GM18498 (cell line): ENCODE data around the gene CTNNA3.

ENCODE experiments used
- ATAC-seq: cut with Tn5 transposase; IDR thresholded peaks from one replicate; pipeline ENCODE4 v1.9.1; 2021; ENCODE audit warnings: mild to moderate bottlenecking, moderate library complexity; ENCODE audit not compliant: unreplicated experiment

Gene CTNNA3

DNA sequence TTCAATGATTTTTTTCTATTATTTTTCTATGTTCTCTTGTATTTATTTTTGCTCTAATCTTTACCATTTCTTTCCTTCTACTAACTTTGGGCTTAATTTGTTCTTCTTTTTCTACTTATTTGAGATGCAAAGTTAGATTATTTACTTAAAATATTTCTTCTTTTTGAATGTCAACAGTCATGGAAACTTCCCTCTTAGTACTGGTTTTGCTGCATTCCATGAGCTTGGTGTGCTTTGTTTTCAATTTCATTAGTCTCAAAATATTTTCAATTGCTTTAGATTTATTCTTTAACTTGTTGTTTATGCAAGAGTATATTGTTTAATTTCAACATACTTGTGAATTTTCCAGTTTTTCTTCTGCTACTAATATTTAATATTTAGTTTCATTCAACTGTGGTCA, 539.8 kb downstream of the CTNNA3 start:
- no peak for ATAC-seq

DNA sequence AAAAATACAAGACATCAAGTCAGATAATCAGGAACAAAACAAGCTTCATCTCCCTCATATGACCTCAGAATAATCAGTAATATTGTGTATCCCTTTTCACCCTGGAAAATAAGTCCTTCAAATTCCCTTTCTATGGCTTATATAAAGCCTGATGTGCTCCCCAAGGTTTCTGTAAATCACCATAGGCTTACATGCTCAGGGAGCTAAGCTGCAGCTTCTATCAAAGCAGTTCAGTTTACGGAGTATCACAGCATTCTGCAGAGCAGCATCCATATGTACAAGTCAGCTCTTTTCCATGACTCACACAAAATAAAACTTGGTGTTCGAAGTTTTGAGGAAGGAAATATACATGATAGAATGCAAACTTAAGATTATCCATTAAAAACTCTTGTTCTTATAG, 544.5 kb downstream of the CTNNA3 start:
- ATAC-seq, result no peak

DNA sequence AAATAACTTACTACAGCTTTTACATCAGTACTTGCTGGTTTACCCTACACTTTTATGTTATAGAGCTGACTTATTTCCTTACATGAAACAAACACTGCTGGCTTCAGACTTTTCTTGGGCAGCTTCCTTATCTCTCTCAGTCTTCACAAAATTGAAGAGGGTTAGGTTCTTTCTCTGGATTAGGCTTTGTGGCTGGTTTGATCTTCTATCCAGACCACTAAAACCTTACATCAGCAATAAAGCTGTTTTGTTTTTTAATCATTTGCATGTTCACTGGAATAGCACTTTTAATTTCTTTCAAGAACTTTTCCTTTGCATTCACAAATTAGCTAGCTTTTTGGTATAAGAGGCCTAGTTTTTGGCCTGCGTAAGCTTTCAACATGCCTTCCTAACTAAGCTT, 551.5 kb downstream of the CTNNA3 start:
- no peak for ATAC-seq

DNA sequence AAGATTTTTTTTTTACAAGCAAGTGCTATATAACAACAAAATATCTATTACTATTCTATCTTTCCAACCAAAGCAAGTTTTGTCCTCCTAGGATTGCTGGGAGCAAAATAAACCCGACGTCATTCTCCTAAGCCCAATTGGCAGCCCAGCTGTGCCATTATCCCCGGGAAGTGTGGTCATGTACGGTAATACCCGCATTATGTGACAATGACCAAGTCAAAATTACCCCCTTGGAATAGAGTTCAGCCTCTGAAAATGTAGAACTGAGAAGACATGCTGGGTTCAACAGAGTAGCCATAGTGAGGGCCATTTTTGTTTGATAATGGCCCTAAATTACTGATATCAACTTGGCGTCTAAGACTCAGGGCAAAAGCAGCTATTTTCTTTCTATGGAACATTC, 554.7 kb downstream of the CTNNA3 start:
- no peak for ATAC-seq

DNA sequence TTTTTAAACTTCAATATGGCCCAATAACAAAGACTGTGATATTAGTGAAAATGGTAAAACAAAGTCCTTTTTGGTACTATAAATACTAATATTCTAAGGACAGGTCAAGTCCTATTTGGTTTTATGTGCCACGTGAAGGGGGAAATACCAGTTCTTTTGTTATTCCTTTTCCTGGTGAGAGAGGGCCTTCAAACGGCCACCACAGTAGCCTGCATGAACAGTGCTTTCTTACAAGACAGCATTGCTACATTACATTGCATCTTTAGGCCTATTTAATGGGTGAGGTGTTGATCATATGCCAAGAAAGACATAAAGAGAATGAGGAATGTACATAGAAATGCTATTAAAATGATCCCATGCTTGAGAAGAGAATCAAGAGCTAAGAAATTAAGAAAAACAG, 555.4 kb downstream of the CTNNA3 start:
- ATAC-seq, result no peak

DNA sequence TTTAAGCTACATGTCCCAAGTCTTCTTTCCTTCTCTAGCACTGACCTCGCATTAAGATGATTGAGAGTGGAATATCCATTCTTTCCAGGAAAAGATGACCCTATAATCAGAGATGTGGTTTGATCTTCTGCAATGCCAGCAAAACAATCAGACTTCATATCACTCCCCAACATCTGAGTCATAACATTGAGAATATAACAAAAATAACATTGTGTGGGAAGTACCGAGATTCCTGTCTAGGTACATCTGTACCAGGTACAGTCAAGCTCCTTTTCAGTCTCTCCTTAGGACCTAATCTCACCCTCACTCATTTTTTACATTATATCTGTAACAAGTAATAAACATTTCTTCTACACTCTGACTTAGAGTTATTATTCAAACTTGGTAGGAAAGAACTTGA, 568.6 kb downstream of the CTNNA3 start:
- no peak for ATAC-seq

DNA sequence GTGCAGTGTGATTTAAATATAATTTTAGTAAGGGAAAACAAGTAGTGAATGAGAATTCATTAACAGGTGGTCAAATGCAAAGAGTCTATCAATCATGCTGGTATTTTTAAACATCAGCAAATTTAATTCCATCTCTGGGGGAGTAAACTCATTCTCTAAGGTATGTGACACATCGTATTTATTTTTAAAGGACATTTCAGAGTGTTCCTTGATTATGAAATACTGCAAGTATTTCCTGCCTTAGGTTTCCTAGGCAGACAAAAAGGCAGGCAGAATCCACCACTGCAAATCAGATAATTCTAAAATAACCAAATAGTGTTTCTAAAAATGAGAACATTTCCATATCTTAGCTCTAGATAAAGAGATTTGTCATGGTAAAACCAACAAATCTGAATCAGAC, 576.3 kb downstream of the CTNNA3 start:
- ATAC-seq, result no peak

DNA sequence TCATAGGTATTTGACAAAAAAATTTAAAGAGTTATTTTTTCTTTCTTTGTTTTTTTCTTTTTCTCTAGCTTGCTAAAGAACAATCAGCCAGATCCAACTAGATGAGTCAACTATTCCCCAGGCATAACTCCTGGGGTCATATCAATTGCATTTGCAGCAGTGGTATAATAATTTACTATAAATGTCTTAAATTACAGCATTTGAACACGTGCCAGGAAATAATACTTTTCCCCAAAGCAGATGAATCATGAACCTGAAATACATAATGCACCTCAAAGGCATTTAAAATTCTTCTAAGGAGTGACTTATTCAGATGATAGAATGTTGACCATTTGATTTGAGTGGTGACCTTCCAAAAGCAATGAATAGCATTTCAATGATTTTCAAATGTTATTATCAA, 580.0 kb downstream of the CTNNA3 start:
- ATAC-seq, result no peak

DNA sequence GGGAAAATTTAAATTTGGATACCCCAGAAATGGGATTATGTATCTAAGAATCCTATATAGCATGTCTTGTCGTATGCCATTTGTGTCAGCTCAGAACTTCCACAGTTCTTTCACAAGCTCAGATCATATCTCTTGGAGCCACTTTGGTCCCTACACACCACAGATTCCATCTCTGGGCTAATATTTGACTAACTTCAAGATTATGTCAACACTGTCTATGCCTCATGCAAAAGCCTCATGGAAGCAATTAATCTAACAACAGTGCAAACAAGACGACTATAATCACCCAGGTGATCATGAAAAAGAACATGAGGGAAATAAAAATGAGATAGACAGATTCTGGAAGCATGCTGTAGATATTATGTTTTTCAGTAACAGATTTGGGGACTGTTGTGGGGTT, 581.0 kb downstream of the CTNNA3 start:
- ATAC-seq, result no peak

DNA sequence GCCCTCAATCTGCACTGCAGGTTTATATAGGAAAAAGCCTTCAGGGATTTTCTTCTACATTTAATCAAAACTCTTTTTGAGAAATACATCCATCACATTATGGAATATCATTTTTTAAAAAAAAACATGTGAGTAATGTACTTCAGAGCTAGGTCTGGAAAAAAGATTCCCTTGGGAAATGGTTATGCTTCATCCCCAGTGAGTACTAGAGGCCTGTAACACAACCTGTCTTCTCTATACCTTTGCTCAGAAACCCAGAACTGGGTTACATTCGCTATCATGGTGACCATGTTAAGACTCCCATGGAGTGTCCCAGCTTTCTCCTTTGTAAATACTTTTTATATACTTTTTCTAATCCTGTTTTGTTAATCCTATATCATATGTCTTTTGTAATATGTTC, 583.2 kb downstream of the CTNNA3 start:
- ATAC-seq, result no peak

DNA sequence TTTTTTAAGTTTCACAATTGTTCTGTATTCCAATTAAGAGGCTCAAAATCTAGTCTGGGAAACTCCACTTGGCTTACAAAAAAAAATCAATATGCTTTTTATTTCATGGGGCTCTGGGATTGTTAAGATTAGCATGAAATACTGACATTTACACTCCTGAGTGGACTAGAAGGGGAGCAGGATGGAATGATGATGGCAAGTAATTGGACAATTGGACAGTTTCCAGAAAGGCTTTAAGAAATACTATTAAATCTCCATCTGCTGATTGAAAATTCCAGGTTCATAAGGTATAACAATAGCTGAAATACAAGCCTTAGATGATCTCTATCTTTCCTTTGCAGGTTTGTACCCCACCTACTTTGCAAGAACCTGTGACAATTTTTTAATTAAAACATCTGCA, 585.7 kb downstream of the CTNNA3 start:
- ATAC-seq, result no peak

DNA sequence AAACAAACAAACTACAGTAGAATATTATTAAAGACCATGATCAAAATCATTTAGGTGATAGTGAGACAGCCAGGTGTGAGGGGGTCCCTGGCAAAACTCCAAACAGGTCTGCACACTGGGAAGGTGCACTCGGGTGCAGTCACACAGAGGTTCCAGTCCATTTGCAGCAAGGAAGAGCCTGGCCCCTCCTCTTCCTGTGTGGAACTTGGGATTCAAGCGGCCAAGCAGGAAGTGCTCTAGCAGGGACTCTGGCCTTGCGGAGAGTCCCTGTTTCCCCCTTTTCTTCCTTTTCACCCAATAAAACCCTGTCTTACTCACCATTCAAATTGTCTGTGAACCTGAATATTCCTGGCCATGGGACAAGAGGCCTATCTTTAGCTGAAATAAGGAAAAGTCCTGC, 588.3 kb downstream of the CTNNA3 start:
- no peak for ATAC-seq

DNA sequence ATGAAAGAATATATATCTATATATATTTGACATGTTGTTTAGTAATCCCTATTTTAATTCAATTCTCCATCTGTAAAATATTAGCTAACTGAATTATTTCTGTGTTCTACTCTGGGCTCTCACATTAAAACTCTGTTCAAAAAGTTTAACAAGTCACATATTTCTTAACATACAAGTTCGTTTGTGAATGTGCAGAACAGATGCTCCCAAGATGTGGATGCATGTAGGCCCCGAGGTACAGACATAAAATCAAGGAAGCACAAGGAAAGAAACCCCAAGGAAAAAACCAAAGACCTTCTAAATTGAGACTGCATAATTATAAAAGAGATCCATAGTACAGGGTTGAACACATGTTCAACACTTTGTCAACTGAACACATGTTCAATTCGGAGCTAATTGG, 595.0 kb downstream of the CTNNA3 start:
- no peak for ATAC-seq

DNA sequence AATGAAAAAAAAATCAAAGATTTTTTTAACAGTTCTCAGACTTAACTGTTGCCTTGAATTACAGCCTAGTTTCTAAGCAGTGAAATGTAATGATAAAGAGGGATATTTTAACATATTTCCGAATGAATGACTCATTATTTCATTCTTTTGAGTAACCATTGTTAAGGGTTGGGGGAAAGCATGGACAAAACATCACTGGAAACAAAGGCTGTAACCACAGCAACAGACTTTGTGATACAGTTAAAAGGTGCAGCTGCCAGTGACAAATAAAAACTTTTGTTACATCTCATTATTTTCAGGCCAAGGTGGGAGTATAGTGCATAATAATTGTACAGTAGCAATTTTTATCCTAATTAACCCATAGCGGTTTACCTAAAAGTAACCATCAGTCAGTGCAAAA, 597.5 kb downstream of the CTNNA3 start:
- no peak for ATAC-seq

DNA sequence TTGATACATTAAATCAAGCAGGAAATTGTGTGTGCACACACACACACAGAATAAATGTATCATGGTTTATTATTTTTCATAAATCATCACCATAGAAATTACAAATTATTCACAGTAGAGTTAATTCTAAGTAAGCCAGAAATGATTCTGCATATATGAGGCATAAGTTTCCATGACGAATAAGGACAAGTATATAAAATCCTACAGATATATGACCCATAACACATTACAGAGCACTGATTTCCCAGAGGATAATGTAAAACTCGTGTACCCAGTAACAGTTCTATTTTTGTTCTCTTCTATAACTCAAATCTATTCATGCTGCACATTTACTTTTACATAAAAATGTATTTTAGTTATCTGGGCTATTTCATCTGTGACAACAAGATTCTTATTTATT, 600.5 kb downstream of the CTNNA3 start:
- no peak for ATAC-seq

DNA sequence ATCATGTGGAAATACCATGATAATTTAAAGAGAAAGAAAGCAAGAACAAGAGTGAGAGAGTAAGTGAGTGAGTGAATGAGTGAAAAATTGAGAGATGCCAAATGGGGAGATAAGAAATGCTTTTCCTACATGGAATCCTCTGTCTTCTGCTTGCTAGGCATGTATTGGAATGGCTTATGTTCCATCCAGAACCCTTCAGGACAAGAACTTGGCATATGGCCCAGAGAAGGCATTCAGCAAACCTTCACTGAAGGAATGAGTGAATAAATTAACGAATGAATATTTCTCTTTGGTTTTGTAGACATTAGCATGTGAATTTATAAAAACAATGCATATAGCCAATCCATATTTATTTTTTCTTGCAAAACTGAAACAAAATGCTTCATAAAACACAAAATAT, 608.0 kb downstream of the CTNNA3 start:
- ATAC-seq, result no peak

DNA sequence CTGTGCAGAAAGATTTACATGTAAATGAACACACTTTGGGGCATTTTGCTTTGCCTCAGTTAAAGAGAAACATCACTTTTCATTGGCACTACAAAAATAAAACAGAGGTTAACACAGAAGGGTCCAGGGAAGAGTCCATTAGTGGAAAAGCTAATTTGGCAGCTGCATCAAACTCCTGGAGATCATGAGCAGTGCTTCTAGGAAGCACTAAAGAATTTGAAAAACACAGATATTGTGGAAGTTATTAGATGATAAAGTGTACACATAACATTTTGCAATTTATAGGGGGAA, 608.9 kb downstream of the CTNNA3 start:
- ATAC-seq, result no peak

DNA sequence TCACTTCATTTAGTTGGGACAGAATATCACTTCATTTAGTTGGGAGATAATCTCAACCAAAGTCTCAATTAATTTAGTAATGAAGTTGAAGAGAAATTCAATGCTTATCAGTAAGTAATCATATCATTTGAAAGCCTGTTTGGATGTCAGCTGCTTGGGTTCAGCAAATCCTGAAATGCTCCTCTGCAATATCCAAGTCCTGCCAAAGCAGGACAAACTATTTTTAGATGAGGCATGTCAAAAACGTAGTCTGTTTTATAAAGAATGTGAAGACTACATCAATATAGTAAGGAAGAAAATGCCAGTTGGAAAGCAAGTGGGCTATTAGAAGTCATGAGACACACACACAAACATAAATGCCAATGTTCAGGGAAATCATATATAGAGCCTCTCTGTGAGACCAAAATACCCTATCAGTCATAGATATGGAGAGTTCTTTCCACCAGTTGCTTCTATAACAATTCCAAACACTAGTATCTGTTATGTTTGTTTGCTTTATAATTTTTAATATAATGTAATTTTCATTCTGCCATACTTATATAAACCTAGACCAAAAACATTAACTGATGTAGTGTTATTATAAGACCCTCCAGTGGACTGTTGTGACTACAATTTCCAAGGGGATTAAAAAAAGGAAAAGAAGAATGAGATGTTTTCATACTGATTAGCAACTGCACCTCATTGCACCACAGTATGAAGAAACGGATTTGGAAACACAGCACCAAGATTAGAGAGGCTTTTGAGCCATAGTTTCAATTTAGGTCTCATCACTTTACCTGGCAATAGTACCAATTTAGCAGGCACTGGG, 609.5 kb downstream of the CTNNA3 start:
- no peak for ATAC-seq

DNA sequence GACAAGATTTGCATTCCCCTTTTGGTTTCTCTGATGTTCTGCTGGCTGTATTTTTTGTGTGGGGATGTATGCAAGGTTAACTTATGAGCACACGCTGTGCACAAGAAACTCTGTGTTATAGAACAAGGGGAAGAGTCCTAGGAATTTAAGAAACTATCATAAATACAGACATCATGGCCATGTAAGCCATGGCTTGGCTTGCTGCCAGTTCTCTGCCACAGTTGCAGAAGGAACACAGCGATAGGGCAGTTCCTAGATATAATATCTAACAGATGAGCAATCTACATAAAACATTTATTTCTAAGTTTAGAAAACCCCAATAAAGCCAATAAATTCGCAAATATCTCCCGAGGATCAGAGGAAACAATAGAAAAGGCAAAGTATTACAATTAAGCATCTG, 616.9 kb downstream of the CTNNA3 start:
- no peak for ATAC-seq

DNA sequence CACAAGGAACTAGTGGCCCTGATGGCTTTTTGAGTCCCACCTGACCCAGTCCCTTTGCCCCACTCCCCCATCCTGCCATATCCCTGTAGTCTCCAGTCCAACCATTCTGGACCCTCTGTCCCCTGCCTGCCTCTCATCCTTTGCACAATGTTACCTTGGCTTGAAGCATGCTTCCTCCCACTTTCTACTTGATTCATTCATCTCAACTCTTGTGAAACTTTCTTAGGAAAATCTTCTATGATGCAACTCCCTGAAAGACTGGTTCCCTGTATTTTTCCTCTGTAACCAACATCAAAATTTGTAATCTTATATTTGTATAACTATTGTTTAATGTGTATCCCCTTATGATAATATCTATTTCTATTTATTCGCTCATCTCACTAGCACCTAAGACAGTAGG, 618.6 kb downstream of the CTNNA3 start:
- no peak for ATAC-seq

DNA sequence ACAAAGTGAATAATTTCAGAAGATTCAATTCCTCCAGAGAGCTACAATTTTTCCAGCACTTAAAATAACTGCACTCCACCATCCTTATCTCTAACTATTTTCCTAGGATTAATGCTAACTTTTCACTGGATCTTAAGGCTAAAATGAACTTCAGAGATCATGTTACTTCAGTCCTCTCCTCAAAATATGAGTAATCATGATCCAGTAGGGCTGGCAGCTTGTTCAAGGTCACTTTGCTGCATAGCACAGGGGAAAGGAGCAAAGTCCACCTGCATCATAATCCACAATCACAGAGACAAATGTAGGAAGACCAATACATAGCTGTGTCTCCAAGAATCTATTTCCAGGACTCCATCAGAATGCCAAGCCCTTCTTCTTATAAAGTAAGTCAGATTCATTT, 619.9 kb downstream of the CTNNA3 start:
- ATAC-seq, result no peak

DNA sequence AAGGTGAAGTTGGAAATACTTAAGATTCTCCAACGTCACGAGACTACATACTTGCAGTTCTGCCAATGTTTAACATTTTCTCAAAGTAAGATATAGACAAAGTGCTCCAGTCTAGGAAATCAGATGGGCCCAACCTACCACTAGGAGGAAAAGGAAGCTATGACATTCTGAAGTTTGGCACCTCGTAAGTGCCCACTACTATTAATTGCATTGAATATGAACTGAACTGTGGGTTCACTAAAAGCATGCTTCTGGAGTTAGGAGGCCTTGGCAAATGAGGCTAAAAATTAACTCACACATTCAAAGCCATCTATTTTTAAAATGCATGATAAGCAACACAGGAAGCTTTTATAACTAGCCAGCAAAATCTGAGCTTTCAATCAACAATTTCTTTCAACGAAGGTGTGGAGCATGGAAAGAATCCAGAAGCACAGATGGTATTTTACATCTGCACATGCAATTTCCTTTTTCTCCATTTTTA, 620.5 kb downstream of the CTNNA3 start:
- ATAC-seq, result no peak

DNA sequence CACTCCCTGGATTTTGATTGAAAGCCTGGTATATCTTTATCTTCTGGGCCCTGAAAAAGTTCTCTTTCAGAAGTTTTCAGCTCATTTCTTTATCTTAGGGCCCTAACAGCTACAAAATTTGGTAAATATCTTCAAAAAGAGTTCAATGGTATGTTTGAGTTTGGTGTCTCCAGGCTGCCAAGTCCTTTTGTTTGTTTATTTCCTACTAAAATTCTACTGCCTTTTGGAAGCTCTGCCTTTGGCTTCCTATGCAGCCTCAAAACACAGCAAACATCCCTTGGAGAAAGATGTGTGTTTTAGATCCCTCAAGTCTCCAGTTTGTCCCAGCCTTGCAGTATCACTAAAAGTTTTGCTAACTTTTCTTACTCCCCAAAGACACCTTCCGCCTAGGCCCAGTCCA, 623.3 kb downstream of the CTNNA3 start:
- ATAC-seq, result no peak
